Upper lobe of left lung (tissue), 6 donors: ENCODE measurements around the gene SERINC5. TPM values are rescaled to one million over a fixed set of nuclear protein-coding genes. Genes with fewer than 3 reads are reported as not detected.

ENCODE experiments used
- ATAC-seq, 2 donors: fragments of 200-7000 bp; cut with Tn5 transposase; one replicate each; pipeline ENCODE4 v1.9.1; 2022; ENCODE audit warnings: mild to moderate bottlenecking in 2 of 2, moderate library complexity in 2 of 2; ENCODE audit not compliant: low FRiP score in 2 of 2
- DNase-seq, 2 donors: peaks; one replicate each; pipeline ENCODE4 v3.0.0-alpha.2; 2019 to 2020
- H3K27ac ChIP-seq, 4 donors: fragments of 200-600 bp; sonication (generic); one replicate each; pipeline ENCODE4 v1.5.1; 2016 to 2019
- H3K27me3 ChIP-seq, 4 donors: fragments of 200-600 bp; sonication (generic); one replicate each; pipeline ENCODE4 v1.5.1; 2017 to 2019
- H3K36me3 ChIP-seq, 4 donors: fragments of 200-600 bp; sonication (generic); one replicate each; pipeline ENCODE4 v1.5.1; 2016 to 2019
- H3K4me1 ChIP-seq, 4 donors: fragments of 200-600 bp; sonication (generic); one replicate each; pipeline ENCODE4 v1.5.1; 2018 to 2019
- H3K4me3 ChIP-seq, 4 donors: fragments of 200-600 bp; sonication (generic); one replicate each; pipeline ENCODE4 v1.5.1; 2017 to 2019; ENCODE audit warnings: mild to moderate bottlenecking in 2 of 4, moderate library complexity in 1 of 4
- H3K9me3 ChIP-seq, 4 donors: fragments of 200-600 bp; sonication (generic); one replicate each; pipeline ENCODE4 v1.5.1; 2018 to 2019
- EP300 ChIP-seq, 4 donors: sonication (generic); formaldehyde crosslinking; IDR thresholded peaks; one replicate each; pipeline ENCODE4 v1.5.1; 2017; ENCODE audit warnings: antibody characterized with exemption in 4 of 4, control low read depth in 2 of 4
- POLR2A ChIP-seq, 4 donors: fragments of 450-650 bp; IDR thresholded peaks; one replicate each; pipeline ENCODE4 v1.5.1; 2016 to 2017; ENCODE audit warnings: antibody characterized with exemption in 4 of 4, mild to moderate bottlenecking in 2 of 4
- POLR2AphosphoS5 ChIP-seq, 2 donors: sonication (generic); formaldehyde crosslinking; IDR thresholded peaks; one replicate each; pipeline ENCODE4 v1.5.1; 2017; ENCODE audit warnings: antibody characterized with exemption in 2 of 2
- WGBS, 2 donors: methylation state at CpG; one replicate each; pipeline ENCODE4 v1.1.5; 2017 to 2018; 5-methylcytosine and 5-hydroxymethylcytosine counted together
- total RNA-seq, 6 donors: library from RNA; depleted of rRNA in 4 of 6; stranded (reverse); fragments of >200 nt in 4 of 6; gene quantifications; one replicate each; pipeline versions ENCODE4 v1.1.0 to v1.2.1, GENCODE V29; 2016 to 2021
- TF ChIP-seq, protein P1 (sequence below), 6 experiments: fragments of 450-650 bp in 4 of 6; fragments of 200-600 bp in 2 of 6; sonication (generic) in 2 of 6; IDR thresholded peaks; one replicate each; pipeline ENCODE4 v1.5.1; 2016 to 2019; ENCODE audit warnings: antibody characterized with exemption in 6 of 6
- donor health status: DM: no; HTN: no; CAD: no; lungs with moderate emphysema.
- donor health status: DM: no; HTN: yes; CAD: no; lungs with severe emphysema.

SERINC5 gene
- total RNA-seq, 6 donors from 2014 or later: 27.3 to 62.4 (median 41.3) TPM

GRCh38 chr5:80299601-80300000, 43.8 kb upstream of the SERINC5 start:
- H3K27ac ChIP-seq: no peak overlapping the region
- H3K27me3 ChIP-seq: no peaks in the 10 kb centered on the region
- TF ChIP-seq POLR2AphosphoS5 (IDR thresholded peaks at IDR 0.05) (no peak), EP300 (IDR thresholded peaks at IDR 0.05) (no peak), POLR2A (IDR thresholded peaks at IDR 0.05) (no peak)
- TF ChIP-seq, protein P1, sequence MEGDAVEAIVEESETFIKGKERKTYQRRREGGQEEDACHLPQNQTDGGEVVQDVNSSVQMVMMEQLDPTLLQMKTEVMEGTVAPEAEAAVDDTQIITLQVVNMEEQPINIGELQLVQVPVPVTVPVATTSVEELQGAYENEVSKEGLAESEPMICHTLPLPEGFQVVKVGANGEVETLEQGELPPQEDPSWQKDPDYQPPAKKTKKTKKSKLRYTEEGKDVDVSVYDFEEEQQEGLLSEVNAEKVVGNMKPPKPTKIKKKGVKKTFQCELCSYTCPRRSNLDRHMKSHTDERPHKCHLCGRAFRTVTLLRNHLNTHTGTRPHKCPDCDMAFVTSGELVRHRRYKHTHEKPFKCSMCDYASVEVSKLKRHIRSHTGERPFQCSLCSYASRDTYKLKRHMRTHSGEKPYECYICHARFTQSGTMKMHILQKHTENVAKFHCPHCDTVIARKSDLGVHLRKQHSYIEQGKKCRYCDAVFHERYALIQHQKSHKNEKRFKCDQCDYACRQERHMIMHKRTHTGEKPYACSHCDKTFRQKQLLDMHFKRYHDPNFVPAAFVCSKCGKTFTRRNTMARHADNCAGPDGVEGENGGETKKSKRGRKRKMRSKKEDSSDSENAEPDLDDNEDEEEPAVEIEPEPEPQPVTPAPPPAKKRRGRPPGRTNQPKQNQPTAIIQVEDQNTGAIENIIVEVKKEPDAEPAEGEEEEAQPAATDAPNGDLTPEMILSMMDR (IDR thresholded peaks at IDR 0.05): no peak
- DNase-seq (no peak), ATAC-seq (no peak)
- H3K9me3 ChIP-seq: no peaks in the 10 kb centered on the region
- H3K4me1 ChIP-seq: no peaks in the 10 kb centered on the region
- WGBS, 2 donors: 90 to 97% methylated on average over 7 to 8 of the region's 8 CpGs
- no peaks in the 10 kb centered on the region for H3K36me3 ChIP-seq
- no peak overlapping the region for H3K4me3 ChIP-seq

- Histone ChIP-seq H3K27me3 (no peaks in the 10 kb centered on the region), H3K27ac (no peak overlapping the region), H3K9me3 (no peaks in the 10 kb centered on the region), H3K36me3 (no peaks in the 10 kb centered on the region), H3K4me3 (no peak overlapping the region), H3K4me1 (no peaks in the 10 kb centered on the region)
- no peak for TF ChIP-seq POLR2A (IDR thresholded peaks at IDR 0.05)
- TF ChIP-seq, protein P1 (IDR thresholded peaks at IDR 0.05): no peak
- no peak for TF ChIP-seq POLR2AphosphoS5 (IDR thresholded peaks at IDR 0.05)
- no peak for TF ChIP-seq EP300 (IDR thresholded peaks at IDR 0.05)
- no peak for ATAC-seq
- no peak for DNase-seq
- WGBS, 2 donors: 73 to 75% methylated on average over 6 of the region's 6 CpGs
These were observed 40.3 kb upstream of the SERINC5 start for GRCh38 chr5:80296121-80296520.

GRCh38 chr5:80291761-80292160, 35.9 kb upstream of the SERINC5 start:
- H3K4me1 ChIP-seq: no peaks in the 10 kb centered on the region
- ATAC-seq (no peak), DNase-seq (no peak)
- H3K27me3 ChIP-seq: no peaks in the 10 kb centered on the region
- H3K9me3 ChIP-seq: no peaks in the 10 kb centered on the region
- H3K27ac ChIP-seq: no peak overlapping the region
- H3K4me3 ChIP-seq: no peak overlapping the region
- 84 to 90% methylated on average over 8 of the region's 8 CpGs for WGBS, 2 donors
- H3K36me3 ChIP-seq: no peaks in the 10 kb centered on the region
- TF ChIP-seq POLR2AphosphoS5 (IDR thresholded peaks at IDR 0.05) (no peak), EP300 (IDR thresholded peaks at IDR 0.05) (no peak), POLR2A (IDR thresholded peaks at IDR 0.05) (no peak)
- TF ChIP-seq, protein P1 (IDR thresholded peaks at IDR 0.05): no peak

- 83 to 95% methylated on average over 1 to 2 of the region's 2 CpGs for WGBS, 2 donors
- TF ChIP-seq POLR2A (IDR thresholded peaks at IDR 0.05) (no peak), POLR2AphosphoS5 (IDR thresholded peaks at IDR 0.05) (no peak), EP300 (IDR thresholded peaks at IDR 0.05) (no peak)
- TF ChIP-seq, protein P1 (IDR thresholded peaks at IDR 0.05): no peak
- DNase-seq: no peak
These were observed 33.5 kb upstream of the SERINC5 start for GRCh38 chr5:80289320-80289719.

GRCh38 chr5:80288177-80288576, 32.3 kb upstream of the SERINC5 start:
- Histone ChIP-seq H3K4me1 (no peaks in the 10 kb centered on the region), H3K27me3 (no peaks in the 10 kb centered on the region), H3K36me3 (no peaks in the 10 kb centered on the region), H3K27ac (no peak overlapping the region), H3K4me3 (no peak overlapping the region), H3K9me3 (no peaks in the 10 kb centered on the region)
- no peak for DNase-seq
- WGBS, 2 donors: 91 to 100% methylated on average over 2 of the region's 2 CpGs
- TF ChIP-seq, protein P1 (IDR thresholded peaks at IDR 0.05): no peak
- no peak for TF ChIP-seq POLR2AphosphoS5 (IDR thresholded peaks at IDR 0.05)
- no peak for TF ChIP-seq EP300 (IDR thresholded peaks at IDR 0.05)
- no peak for TF ChIP-seq POLR2A (IDR thresholded peaks at IDR 0.05)
- no peak for ATAC-seq

More at GRCh38 chr5:80289320-80289719, 33.5 kb upstream of the SERINC5 start:
- Histone ChIP-seq H3K27me3 (no peaks in the 10 kb centered on the region), H3K27ac (no peak overlapping the region), H3K4me3 (no peak overlapping the region), H3K9me3 (no peaks in the 10 kb centered on the region), H3K4me1 (no peaks in the 10 kb centered on the region), H3K36me3 (no peaks in the 10 kb centered on the region)
- ATAC-seq: no peak
